GM06990 (cell line): ENCODE data around the gene GPS2.

Source experiments
- DNase-seq: peaks from one replicate; pipeline ENCODE4 v3.0.0-alpha.2; 2011; ENCODE audit not compliant: insufficient read length; ENCODE audit errors: extremely low read depth
- H3K27me3 ChIP-seq: replicated peaks from 2 replicates; pipeline ENCODE4 v1.6.0; 2011; ENCODE audit warnings: low read length; ENCODE audit not compliant: control insufficient read depth, insufficient read depth
- H3K36me3 ChIP-seq: 2 replicates; pipeline ENCODE4 v1.5.1; 2011; ENCODE audit warnings: low read length; ENCODE audit not compliant: control insufficient read depth, insufficient read depth
- H3K4me3 ChIP-seq: replicated peaks from 2 replicates; pipeline ENCODE4 v1.5.1; 2011; ENCODE audit warnings: low read depth, mild to moderate bottlenecking, control low read depth, low read length
- TF ChIP-seq, protein P1 (sequence below): IDR thresholded peaks from 2 replicates; pipeline ENCODE4 v1.5.1; 2011; ENCODE audit warnings: low read length, control low read depth, mild to moderate bottlenecking, inconsistent platforms; ENCODE audit not compliant: insufficient read depth, poor library complexity, severe bottlenecking

GPS2 gene

GRCh38 chr17:7311110-7311705, 4.0 kb downstream of the GPS2 start:
- no peak for DNase-seq
- H3K27me3 ChIP-seq = no peaks in the 10 kb centered on the region
- peaks cover 41% of the 10 kb centered on the region for H3K36me3 ChIP-seq
- TF ChIP-seq, protein P1, sequence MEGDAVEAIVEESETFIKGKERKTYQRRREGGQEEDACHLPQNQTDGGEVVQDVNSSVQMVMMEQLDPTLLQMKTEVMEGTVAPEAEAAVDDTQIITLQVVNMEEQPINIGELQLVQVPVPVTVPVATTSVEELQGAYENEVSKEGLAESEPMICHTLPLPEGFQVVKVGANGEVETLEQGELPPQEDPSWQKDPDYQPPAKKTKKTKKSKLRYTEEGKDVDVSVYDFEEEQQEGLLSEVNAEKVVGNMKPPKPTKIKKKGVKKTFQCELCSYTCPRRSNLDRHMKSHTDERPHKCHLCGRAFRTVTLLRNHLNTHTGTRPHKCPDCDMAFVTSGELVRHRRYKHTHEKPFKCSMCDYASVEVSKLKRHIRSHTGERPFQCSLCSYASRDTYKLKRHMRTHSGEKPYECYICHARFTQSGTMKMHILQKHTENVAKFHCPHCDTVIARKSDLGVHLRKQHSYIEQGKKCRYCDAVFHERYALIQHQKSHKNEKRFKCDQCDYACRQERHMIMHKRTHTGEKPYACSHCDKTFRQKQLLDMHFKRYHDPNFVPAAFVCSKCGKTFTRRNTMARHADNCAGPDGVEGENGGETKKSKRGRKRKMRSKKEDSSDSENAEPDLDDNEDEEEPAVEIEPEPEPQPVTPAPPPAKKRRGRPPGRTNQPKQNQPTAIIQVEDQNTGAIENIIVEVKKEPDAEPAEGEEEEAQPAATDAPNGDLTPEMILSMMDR = no peak
- H3K4me3 ChIP-seq = no peak overlapping the region

DNA sequence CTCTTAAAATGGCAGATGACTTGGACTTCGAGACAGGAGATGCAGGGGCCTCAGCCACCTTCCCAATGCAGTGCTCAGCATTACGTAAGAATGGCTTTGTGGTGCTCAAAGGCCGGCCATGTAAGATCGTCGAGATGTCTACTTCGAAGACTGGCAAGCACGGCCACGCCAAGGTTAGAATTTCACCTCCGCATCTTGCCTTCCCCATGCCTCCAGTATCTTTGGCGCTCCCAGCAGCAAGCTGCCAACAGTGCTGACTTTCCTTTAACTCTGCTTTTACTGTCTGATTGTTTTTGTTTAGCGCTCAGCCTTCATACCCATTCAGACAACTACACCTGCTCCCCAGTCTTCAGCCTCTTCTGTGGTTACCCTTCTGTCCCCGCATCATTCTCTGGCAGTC, 5.5 kb downstream of the GPS2 start:
- Histone ChIP-seq H3K27me3 (no peaks in the 10 kb centered on the region), H3K4me3 (peak overlapping the region; percentile 96), H3K36me3 (peaks cover 38% of the 10 kb centered on the region)
- TF ChIP-seq, protein P1 = no peak
- DNase-seq = no peak

DNA sequence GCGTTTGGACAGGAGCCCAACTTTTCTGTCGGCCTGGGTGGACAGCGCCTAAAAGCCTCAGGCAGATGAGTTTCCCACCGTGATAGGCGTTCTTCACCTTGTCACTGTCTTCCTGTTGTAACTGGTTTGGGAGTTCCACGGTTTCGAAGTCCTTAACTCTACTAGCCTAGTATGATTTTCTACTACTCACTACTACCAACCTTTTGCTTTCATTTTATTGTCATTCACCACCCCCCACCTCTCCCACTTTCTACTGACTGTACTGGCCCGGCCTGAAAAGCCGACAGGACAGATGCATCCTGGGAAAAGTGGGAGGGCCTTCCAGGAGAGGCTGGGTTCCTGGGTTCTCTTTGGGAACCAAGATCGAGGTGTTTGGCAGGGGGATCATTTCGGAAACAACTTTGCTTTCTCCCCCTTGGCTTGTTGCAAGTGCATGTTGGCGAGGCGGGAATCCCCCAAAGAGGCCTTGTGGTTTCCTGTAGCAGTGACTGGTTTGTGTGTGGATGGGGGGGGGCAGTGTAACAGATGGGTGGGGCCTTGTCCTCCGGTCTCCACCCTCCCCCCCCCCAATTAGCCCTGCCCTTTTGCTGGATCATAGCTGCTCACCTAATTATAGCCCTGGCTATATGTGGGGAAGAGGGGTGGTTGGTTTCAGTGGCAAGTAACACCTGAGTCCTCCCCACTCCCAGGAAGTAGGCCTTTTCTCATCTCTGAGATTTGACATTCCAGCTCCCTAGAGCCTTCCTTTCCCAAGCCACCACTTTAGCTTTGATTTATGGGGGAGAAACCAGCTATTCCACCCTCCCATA, 6.3 kb downstream of the GPS2 start:
- no peaks in the 10 kb centered on the region for H3K27me3 ChIP-seq
- H3K36me3 ChIP-seq = peaks cover 36% of the 10 kb centered on the region
- TF ChIP-seq, protein P1 = no peak
- peak overlapping the region; percentile 96 for H3K4me3 ChIP-seq
- peak; percentile 80 for DNase-seq

- peak; percentile 76 for DNase-seq
- peaks cover 27% of the 10 kb centered on the region for H3K36me3 ChIP-seq
- no peaks in the 10 kb centered on the region for H3K27me3 ChIP-seq
- H3K4me3 ChIP-seq = peak overlapping the region; percentile 96
- TF ChIP-seq, protein P1 = no peak
Observed at GRCh38 chr17:7307686-7308624, 7.2 kb downstream of the GPS2 start.

- peaks cover 20% of the 10 kb centered on the region for H3K36me3 ChIP-seq
- H3K27me3 ChIP-seq = no peaks in the 10 kb centered on the region
- peak; percentile 98 for DNase-seq
- TF ChIP-seq, protein P1 = no peak
- peak within 1 kb of the TSS; percentile 96 for H3K4me3 ChIP-seq
Observed at GRCh38 chr17:7306911-7307685, 8.1 kb downstream of the GPS2 start, which contains the start of gene EIF5A. Gene EIF5A (plus strand): TSS chr17:7307628. CDS start chr17:7309636, 2,008 bp downstream.
